ENCODE data around the gene FBXO41.

DNA sequence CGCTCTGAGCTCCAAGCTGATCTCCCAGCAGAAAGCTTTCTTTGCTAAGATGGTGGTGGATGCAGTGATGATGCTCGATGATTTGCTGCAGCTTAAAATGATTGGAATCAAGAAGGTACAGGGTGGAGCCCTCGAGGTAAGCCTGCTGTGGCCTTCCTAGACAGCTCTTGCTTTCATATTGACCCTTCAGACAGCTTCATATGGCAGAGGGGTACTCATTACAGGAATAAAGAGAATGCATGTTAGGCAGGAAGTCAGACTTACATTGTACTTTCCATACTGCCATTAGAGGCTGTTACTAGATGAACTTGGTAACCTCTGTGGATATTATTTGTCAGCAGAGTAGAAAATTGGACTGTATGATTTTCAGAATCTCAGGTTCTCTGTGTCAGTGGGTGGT is 39.7 kb downstream of the FBXO41 start:
- TF ChIP-seq POLR2A (IDR thresholded peaks at IDR 0.05; ENCODE audit: low read depth, low read length) (no peak), POLR2AphosphoS5 (IDR thresholded peaks at IDR 0.05; ENCODE audit: low read depth, low read length) (no peak)

All from GM12891 (cell line).